HepG2 (cell line): ENCODE measurements around the gene PODN. TPM values are rescaled to one million over a fixed set of nuclear protein-coding genes. Genes with fewer than 3 reads are reported as not detected.

Source experiments
- ARNT ChIP-seq: fragments of 450-650 bp; IDR thresholded peaks from 2 replicates; pipeline ENCODE4 v1.6.1; 2017
- CREB1 ChIP-seq, 2 experiments: fragments of 450-650 bp in 1 of 2; IDR thresholded peaks; 2 replicates each; pipeline ENCODE4 v1.6.1; 2016 to 2017; ENCODE audit warnings: control low read depth in 1 of 2, mild to moderate bottlenecking in 1 of 2, missing compliant biosample characterization in 1 of 2, missing genetic modification characterization in 1 of 2
- CTCF ChIP-seq: sonication (generic); formaldehyde crosslinking; IDR thresholded peaks from 2 replicates; pipeline ENCODE4 v1.5.0; 2020; ENCODE audit warnings: mild to moderate bottlenecking, missing genetic modification reagents, moderate library complexity
- EEA1 ChIP-seq: sonication (generic); formaldehyde crosslinking; IDR thresholded peaks from 2 replicates; pipeline ENCODE4 v1.5.1; 2020; ENCODE audit warnings: mild to moderate bottlenecking, missing genetic modification reagents, borderline replicate concordance
- PHF20 ChIP-seq: sonication (generic); formaldehyde crosslinking; IDR thresholded peaks from 2 replicates; pipeline ENCODE4 v1.5.0; 2020; ENCODE audit warnings: mild to moderate bottlenecking, missing genetic modification reagents
- RBM39 ChIP-seq: fragments of 200-400 bp; formaldehyde crosslinking; IDR thresholded peaks from one replicate; pipeline ENCODE4 v1.6.1; 2018; ENCODE audit warnings: antibody characterized with exemption, mild to moderate bottlenecking, low read depth, low read length; ENCODE audit not compliant: poor library complexity, severe bottlenecking
- RELA ChIP-seq: sonication (generic); formaldehyde crosslinking; IDR thresholded peaks from 2 replicates; pipeline ENCODE4 v1.4.0; 2020; ENCODE audit warnings: missing genetic modification reagents
- STAG1 ChIP-seq: sonication (generic); formaldehyde crosslinking; IDR thresholded peaks from 2 replicates; pipeline ENCODE4 v1.4.0; 2020; ENCODE audit warnings: missing genetic modification reagents
- ZHX2 ChIP-seq, 2 experiments: sonication (generic) in 1 of 2; formaldehyde crosslinking in 1 of 2; IDR thresholded peaks; 2 replicates each; pipeline versions ENCODE4 v1.6.1 to v1.9.0; 2014 to 2022; ENCODE audit warnings: antibody characterized with exemption in 1 of 2, borderline replicate concordance in 1 of 2, inconsistent platforms in 1 of 2, low read depth in 1 of 2, missing genetic modification reagents in 1 of 2
- ZNF512B ChIP-seq: sonication (generic); formaldehyde crosslinking; IDR thresholded peaks from 2 replicates; pipeline ENCODE4 v1.5.1; 2020; ENCODE audit warnings: missing genetic modification reagents, mild to moderate bottlenecking, borderline replicate concordance
- ZNF549 ChIP-seq: sonication (generic); formaldehyde crosslinking; IDR thresholded peaks from 2 replicates; pipeline ENCODE4 v1.5.0; 2020; ENCODE audit warnings: missing genetic modification reagents
- ZNF589 ChIP-seq: sonication (generic); formaldehyde crosslinking; conservative IDR thresholded peaks from 2 replicates; pipeline ENCODE4 v1.8.0; 2022; ENCODE audit warnings: mild to moderate bottlenecking, moderate library complexity, missing genetic modification reagents
- ZNF609 ChIP-seq: sonication (generic); formaldehyde crosslinking; IDR thresholded peaks from 2 replicates; pipeline ENCODE4 v1.4.0; 2020; ENCODE audit warnings: mild to moderate bottlenecking, missing genetic modification reagents, borderline replicate concordance
- polyA plus RNA-seq, 8 experiments: library from polyadenylated mRNA; depleted of rRNA in 3 of 8; stranded (reverse) in 7 of 8; unstranded in 1 of 8; fragments of >200 nt; fragmentation: Illumina TruSeq in 4 of 8; extraction: Trizol in 4 of 8; gene quantifications; 2 replicates each; pipeline versions ENCODE4 v1.2.1 to v1.2.3, GENCODE V29; 2011 to 2016; ENCODE audit warnings: low read depth in 4 of 8, missing spikeins in 1 of 8, mixed read lengths in 1 of 8; ENCODE audit not compliant: insufficient read depth in 1 of 8
- total RNA-seq, 5 experiments: library from RNA; depleted of rRNA; stranded (reverse); fragments of >200 nt; fragmentation: Illumina TruSeq; extraction: Trizol; gene quantifications; 2 replicates each; pipeline ENCODE4 v1.2.3, GENCODE V29; 2016; ENCODE audit warnings: low read depth in 1 of 5

PODN gene
- total and polyA plus RNA-seq, 2 of the 13 experiments (the other 11 are each of a cell fraction or from before 2014, with no cell fraction given), result 0.13 TPM; not detected in 1

GRCh38 chr1:53120659-53121058 lies 58.6 kb downstream of the PODN start (continued):
- TF ChIP-seq ZHX2 (IDR thresholded peaks at IDR 0.05; ENCODE audit: low read depth) (no peak), ZHX2 (CRISPR knock-in tag; IDR thresholded peaks at IDR 0.05; ENCODE audit: borderline replicate concordance) (no peak), ZNF589 (CRISPR knock-in tag) (no peak), STAG1 (CRISPR knock-in tag) (0 out of 2 replicates have a peak, but pooled peaks have one; percentile 29), RELA (no peak), CREB1 (IDR thresholded peaks at IDR 0.05) (no peak), CREB1 (CRISPR knock-in tag; IDR thresholded peaks at IDR 0.05) (no peak), PHF20 (CRISPR knock-in tag) (no peak), ARNT (no peak), EEA1 (CRISPR knock-in tag) (no peak), ZNF512B (CRISPR knock-in tag) (0 out of 2 replicates have a peak, but pooled peaks have one; percentile 27), RBM39 (no peak), CTCF (peak; percentile 34; the same call in 1 of the 2 replicates), ZNF609 (no peak), ZNF549 (CRISPR knock-in tag) (no peak)
